HEK293 (cell line): ENCODE results near the gene UFC1.
A peak's percentile ranks its signal among the peaks of the same experiment; 100 is the strongest.

ENCODE experiments used
- CTCF ChIA-PET: fragments of 350-600 bp; formaldehyde crosslinking; extraction: SDS; loops from one replicate; lab custom pipeline; 2021; ENCODE audit warnings: antibody characterized with exemption; lab: Yijun Ruan, JAX
- POLR2A ChIA-PET: fragments of 300-600 bp; formaldehyde crosslinking; extraction: SDS; loops from one replicate; lab custom pipeline; 2020; ENCODE audit warnings: antibody characterized with exemption, inconsistent platforms; lab: Yijun Ruan, JAX
- H3K27ac ChIP-seq: fragments of 200-500 bp; sonication (Bioruptor generic); 2 replicates; pipeline ENCODE4 v1.5.1; 2014; ENCODE audit warnings: low read depth, low read length, control low read depth, inconsistent platforms; ENCODE audit errors: extremely low read depth
- H3K36me3 ChIP-seq, 2 experiments: fragments of 200-500 bp in 1 of 2; sonication (Bioruptor generic) in 1 of 2; 1 replicate in 1 of 2; 2 replicates in 1 of 2; pipeline ENCODE4 v1.5.1; 2014 to 2017; ENCODE audit warnings: inconsistent platforms in 2 of 2, low read length in 2 of 2; ENCODE audit not compliant: control insufficient read depth in 2 of 2, insufficient read depth in 1 of 2
- H3K4me1 ChIP-seq: fragments of 200-500 bp; sonication (Bioruptor generic); 2 replicates; pipeline ENCODE4 v1.5.1; 2014; ENCODE audit warnings: mild to moderate bottlenecking, low read length, inconsistent platforms; ENCODE audit not compliant: control insufficient read depth, insufficient read depth
- H3K4me3 ChIP-seq: 2 replicates; pipeline ENCODE4 v1.5.1; 2011; ENCODE audit warnings: low read depth, mild to moderate bottlenecking, control low read depth, low read length, moderate library complexity
- H3K9me3 ChIP-seq: fragments of 200-500 bp; sonication (Bioruptor generic); 2 replicates; pipeline ENCODE4 v1.5.1; 2014; ENCODE audit warnings: low read depth, low read length, inconsistent platforms; ENCODE audit not compliant: control insufficient read depth, insufficient read depth
- AEBP2 ChIP-seq: fragments of 450-650 bp; formaldehyde crosslinking; IDR thresholded peaks from 2 replicates; pipeline ENCODE4 v1.5.1; 2016; ENCODE audit warnings: missing biosample characterization, missing genetic modification characterization, borderline replicate concordance
- INSM2 ChIP-seq: fragments of 450-650 bp; formaldehyde crosslinking; IDR thresholded peaks from 2 replicates; pipeline ENCODE4 v1.5.1; 2016; ENCODE audit warnings: missing biosample characterization, missing genetic modification characterization
- PATZ1 ChIP-seq: fragments of 450-650 bp; formaldehyde crosslinking; IDR thresholded peaks from 2 replicates; pipeline ENCODE4 v1.5.1; 2016; ENCODE audit warnings: missing biosample characterization, missing genetic modification characterization
- RBAK ChIP-seq: fragments of 450-650 bp; formaldehyde crosslinking; IDR thresholded peaks from 2 replicates; pipeline ENCODE4 v1.5.1; 2016; ENCODE audit warnings: missing biosample characterization, missing genetic modification characterization
- SP3 ChIP-seq: fragments of 450-650 bp; formaldehyde crosslinking; IDR thresholded peaks from 2 replicates; pipeline ENCODE4 v1.5.1; 2016; ENCODE audit warnings: missing biosample characterization, missing genetic modification characterization
- YY2 ChIP-seq: fragments of 450-650 bp; formaldehyde crosslinking; IDR thresholded peaks from 2 replicates; pipeline ENCODE4 v1.5.1; 2016; ENCODE audit warnings: missing biosample characterization, missing genetic modification characterization
- ZBTB20 ChIP-seq: fragments of 450-650 bp; formaldehyde crosslinking; IDR thresholded peaks from 2 replicates; pipeline ENCODE4 v1.5.1; 2016; ENCODE audit warnings: missing biosample characterization, missing genetic modification characterization
- ZBTB26 ChIP-seq: fragments of 450-650 bp; formaldehyde crosslinking; optimal IDR thresholded peaks from 2 replicates; pipeline ENCODE3; 2016; ENCODE audit warnings: missing biosample characterization, mild to moderate bottlenecking, missing genetic modification characterization
- ZEB2 ChIP-seq: fragments of 450-650 bp; formaldehyde crosslinking; IDR thresholded peaks from 2 replicates; pipeline ENCODE4 v1.5.1; 2016; ENCODE audit warnings: missing biosample characterization, missing genetic modification characterization
- ZNF114 ChIP-seq: fragments of 450-650 bp; formaldehyde crosslinking; IDR thresholded peaks from 2 replicates; pipeline ENCODE4 v1.5.0; 2017; ENCODE audit warnings: missing biosample characterization, missing genetic modification characterization
- ZNF18 ChIP-seq: fragments of 450-650 bp; formaldehyde crosslinking; IDR thresholded peaks from 2 replicates; pipeline ENCODE4 v1.5.1; 2016; ENCODE audit warnings: missing biosample characterization, missing genetic modification characterization
- ZNF266 ChIP-seq: fragments of 450-650 bp; formaldehyde crosslinking; IDR thresholded peaks from 2 replicates; pipeline ENCODE4 v1.5.1; 2016; ENCODE audit warnings: missing biosample characterization, missing genetic modification characterization, low read depth
- ZNF292 ChIP-seq: fragments of 450-650 bp; formaldehyde crosslinking; IDR thresholded peaks from 2 replicates; pipeline ENCODE4 v1.5.1; 2016; ENCODE audit warnings: low read depth, missing biosample characterization, missing genetic modification characterization, borderline replicate concordance
- ZNF311 ChIP-seq: fragments of 450-650 bp; formaldehyde crosslinking; IDR thresholded peaks from 2 replicates; pipeline ENCODE4 v1.5.1; 2017; ENCODE audit warnings: missing biosample characterization, missing genetic modification characterization, borderline replicate concordance
- ZNF394 ChIP-seq: fragments of 450-650 bp; formaldehyde crosslinking; IDR thresholded peaks from 2 replicates; pipeline ENCODE4 v1.5.1; 2016; ENCODE audit warnings: missing biosample characterization, missing genetic modification characterization, mild to moderate bottlenecking, moderate library complexity, borderline replicate concordance
- ZNF521 ChIP-seq: fragments of 450-650 bp; formaldehyde crosslinking; IDR thresholded peaks from 2 replicates; pipeline ENCODE4 v1.5.1; 2017; ENCODE audit warnings: missing biosample characterization, mild to moderate bottlenecking, missing genetic modification characterization
- ZNF548 ChIP-seq: fragments of 450-650 bp; formaldehyde crosslinking; IDR thresholded peaks from 2 replicates; pipeline ENCODE4 v1.5.1; 2016; ENCODE audit warnings: missing biosample characterization, missing genetic modification characterization
- ZNF596 ChIP-seq: fragments of 450-650 bp; IDR thresholded peaks from 2 replicates; pipeline ENCODE4 v1.5.0; 2018; ENCODE audit warnings: missing biosample characterization, mild to moderate bottlenecking, missing genetic modification characterization, moderate library complexity
- ZNF660 ChIP-seq: fragments of 450-650 bp; IDR thresholded peaks from 2 replicates; pipeline ENCODE4 v1.5.1; 2018; ENCODE audit warnings: missing biosample characterization, mild to moderate bottlenecking, missing genetic modification characterization
- ZNF670 ChIP-seq: fragments of 450-650 bp; formaldehyde crosslinking; IDR thresholded peaks from 2 replicates; pipeline ENCODE4 v1.5.1; 2016; ENCODE audit warnings: missing biosample characterization, missing genetic modification characterization, low read depth
- ZNF704 ChIP-seq: fragments of 450-650 bp; formaldehyde crosslinking; IDR thresholded peaks from 2 replicates; pipeline ENCODE4 v1.5.1; 2016; ENCODE audit warnings: missing biosample characterization, missing genetic modification characterization
- ZNF707 ChIP-seq: fragments of 450-650 bp; formaldehyde crosslinking; IDR thresholded peaks from 2 replicates; pipeline ENCODE4 v1.5.1; 2016; ENCODE audit warnings: missing biosample characterization, missing genetic modification characterization
- ZNF776 ChIP-seq: fragments of 450-650 bp; formaldehyde crosslinking; IDR thresholded peaks from 2 replicates; pipeline ENCODE4 v1.5.0; 2017; ENCODE audit warnings: missing biosample characterization, missing genetic modification characterization, borderline replicate concordance
- ZSCAN30 ChIP-seq: fragments of 450-650 bp; IDR thresholded peaks from 2 replicates; pipeline ENCODE4 v1.5.1; 2018; ENCODE audit warnings: missing biosample characterization, mild to moderate bottlenecking, missing genetic modification characterization, moderate library complexity

UFC1 gene

GRCh38 chr1:161201836-161202712 is 48.3 kb downstream of the UFC1 start, which contains the start of gene NDUFS2 (continued):
- TF ChIP-seq ZBTB26 (tag by site-specific recombination) (peak; percentile 82), ZNF596 (peak; percentile 29; the same call in 1 of the 2 replicates), YY2 (tag by site-specific recombination) (peak; percentile 97), ZNF707 (tag by site-specific recombination) (no peak), ZSCAN30 (tag by site-specific recombination) (0 out of 2 replicates have a peak, but pooled peaks have one; percentile 35), ZEB2 (tag by site-specific recombination) (0 out of 2 replicates have a peak, but pooled peaks have one; percentile 46), ZBTB20 (tag by site-specific recombination) (peak; percentile 93), ZNF394 (tag by site-specific recombination) (peak; percentile 31)
- TF ChIP-seq, all 188 proteins: peak for 43

- Histone ChIP-seq H3K4me1 (peaks cover under 1% of the 10 kb centered on the region; the same call in 1 of the 2 replicates), H3K36me3 (peaks cover 38 to 76% of the 10 kb centered on the region in 2 experiments), H3K27ac (no peak overlapping the region), H3K4me3 (no peak overlapping the region), H3K9me3 (no peaks in the 10 kb centered on the region)
- ChIA-PET CTCF (interaction anchor here (0.6 to 4.9 kb wide), 7 partner anchors 14 to 196 kb away, joined by 3 to 32 read pairs (median 5); partner anchors contain the start of genes APOA2 and TOMM40L), POLR2A (interaction anchor here (0.6 kb wide), 1 partner anchor 19 kb away, joined by 7 read pairs; the partner anchor contains the start of gene TOMM40L)
- no peak for TF ChIP-seq ZNF292 (tag by site-specific recombination)
- no peak for TF ChIP-seq ZNF521
- TF ChIP-seq ZNF660 (tag by site-specific recombination): no peak
- TF ChIP-seq ZNF266 (tag by site-specific recombination): no peak
- no peak for TF ChIP-seq ZNF114 (tag by site-specific recombination)
- TF ChIP-seq AEBP2 (tag by site-specific recombination): no peak
- TF ChIP-seq PATZ1 (tag by site-specific recombination): no peak
- no peak for TF ChIP-seq ZNF311
- no peak for TF ChIP-seq ZNF704 (tag by site-specific recombination)
- TF ChIP-seq ZNF670 (tag by site-specific recombination): no peak
- no peak for TF ChIP-seq INSM2 (tag by site-specific recombination)
- no peak for TF ChIP-seq SP3 (tag by site-specific recombination)
- TF ChIP-seq RBAK: no peak
- TF ChIP-seq ZNF548 (tag by site-specific recombination): no peak
- no peak for TF ChIP-seq ZNF776 (tag by site-specific recombination)
- TF ChIP-seq ZNF18: no peak
Observed at GRCh38 chr1:161206411-161207140, 52.8 kb downstream of the UFC1 start.
